ENCODE measurements around the gene TCAF1.

- no peak for TF ChIP-seq CTCF (IDR thresholded peaks at IDR 0.05)
- TF ChIP-seq POLR2A (IDR thresholded peaks at IDR 0.05): no peak
Measured at GRCh38 chr7:143906895-143907294, 4.9 kb upstream of the TCAF1 start.

Measured in body of pancreas (tissue), 4 donors.